HG03439 (cell line): ENCODE data around the gene TUFM.
"Not testable (repeated sequence)": the region's sequence is repeated elsewhere in the genome, so short reads cannot be mapped to it uniquely, and the experiment has no call there.

Experiments
- ATAC-seq: cut with Tn5 transposase; IDR thresholded peaks from one replicate; pipeline ENCODE4 v1.9.1; 2021; ENCODE audit warnings: mild to moderate bottlenecking, moderate library complexity; ENCODE audit not compliant: unreplicated experiment

The TUFM gene

GRCh38 chr16:28839004-28839639 is 7.0 kb downstream of the TUFM start:
- ATAC-seq, result no peak

- ATAC-seq, result no peak
These were observed 7.6 kb downstream of the TUFM start for GRCh38 chr16:28838558-28838918.

GRCh38 chr16:28837672-28838557 is 8.2 kb downstream of the TUFM start:
- no peak for ATAC-seq

- no peak for ATAC-seq
These were observed 9.4 kb downstream of the TUFM start for GRCh38 chr16:28836761-28837064.

GRCh38 chr16:28835864-28836760 is 10.0 kb downstream of the TUFM start:
- no peak for ATAC-seq

- ATAC-seq, result no peak
These were observed 11.0 kb downstream of the TUFM start for GRCh38 chr16:28834873-28835863.

GRCh38 chr16:28834349-28834748 is 11.8 kb downstream of the TUFM start:
- ATAC-seq, result no peak

GRCh38 chr16:28830531-28830930 is 15.6 kb downstream of the TUFM start:
- ATAC-seq, result no peak

- ATAC-seq, result no peak
These were observed 16.4 kb downstream of the TUFM start for GRCh38 chr16:28829747-28830146.

GRCh38 chr16:28826141-28826540 is 20.0 kb downstream of the TUFM start:
- ATAC-seq, result no peak

- ATAC-seq, result no peak
These were observed 21.5 kb downstream of the TUFM start for GRCh38 chr16:28824717-28824973.

- ATAC-seq, result peak; percentile 63
These were observed 22.1 kb downstream of the TUFM start for GRCh38 chr16:28823873-28824716.

- ATAC-seq, result peak; percentile 27
These were observed 22.8 kb downstream of the TUFM start for GRCh38 chr16:28823291-28823872.

GRCh38 chr16:28822520-28823290 is 23.4 kb downstream of the TUFM start, which contains the start of gene ATXN2L:
TSS of gene ATXN2L (plus strand) at chr16:28822999. CDS start at chr16:28823260, 261 bp downstream.
- peak; percentile 51 for ATAC-seq

GRCh38 chr16:28821874-28822519 is 24.2 kb downstream of the TUFM start:
- no peak for ATAC-seq

- ATAC-seq, result not testable (repeated sequence)
These were observed 25.6 kb downstream of the TUFM start for GRCh38 chr16:28820546-28820945.

- ATAC-seq, result no peak
These were observed 26.1 kb downstream of the TUFM start for GRCh38 chr16:28820016-28820415.
